ENCODE measurements around the gene CCDC14. TPM values are rescaled to one million over a fixed set of nuclear protein-coding genes. Genes with fewer than 3 reads are reported as not detected.
"Not testable (repeated sequence)": the region's sequence is repeated elsewhere in the genome, so short reads cannot be mapped to it uniquely, and the experiment has no call there.

CCDC14 gene
- total RNA-seq, 1 donor from 2014 or later, result 41.4 TPM

- no peak for TF ChIP-seq CTCF (conservative IDR thresholded peaks at IDR 0.05; ENCODE audit: low read depth, low read length)
- peak; percentile 16 for DNase-seq (ENCODE audit: low read depth)
- H3K4me3 ChIP-seq (ENCODE audit: low read depth, low read length), result no peak overlapping the region
These were observed 41.7 kb downstream of the CCDC14 start for GRCh38 chr3:123919353-123919752.

- no peak for DNase-seq (ENCODE audit: low read depth)
- no peak overlapping the region for H3K4me3 ChIP-seq (ENCODE audit: low read depth, low read length)
- TF ChIP-seq CTCF (conservative IDR thresholded peaks at IDR 0.05; ENCODE audit: low read depth, low read length), result no peak
These were observed 46.2 kb downstream of the CCDC14 start for GRCh38 chr3:123914829-123915228.

GRCh38 chr3:123909785-123910184 lies 51.2 kb downstream of the CCDC14 start:
- DNase-seq (ENCODE audit: low read depth), result no peak
- H3K4me3 ChIP-seq (ENCODE audit: low read depth, low read length), result no peak overlapping the region
- no peak for TF ChIP-seq CTCF (conservative IDR thresholded peaks at IDR 0.05; ENCODE audit: low read depth, low read length)

GRCh38 chr3:123907720-123908119 lies 53.3 kb downstream of the CCDC14 start:
- H3K4me3 ChIP-seq (ENCODE audit: low read depth, low read length), result no peak overlapping the region
- DNase-seq (ENCODE audit: low read depth), result no peak
- TF ChIP-seq CTCF (conservative IDR thresholded peaks at IDR 0.05; ENCODE audit: low read depth, low read length), result peak; percentile 32

- TF ChIP-seq CTCF (conservative IDR thresholded peaks at IDR 0.05; ENCODE audit: low read depth, low read length), result no peak
- H3K4me3 ChIP-seq (ENCODE audit: low read depth, low read length), result no peak overlapping the region
- DNase-seq (ENCODE audit: low read depth), result no peak
These were observed 61.6 kb downstream of the CCDC14 start for GRCh38 chr3:123899300-123899865.

- no peak for DNase-seq (ENCODE audit: low read depth)
- H3K4me3 ChIP-seq (ENCODE audit: low read depth, low read length), result no peak overlapping the region
- no peak for TF ChIP-seq CTCF (conservative IDR thresholded peaks at IDR 0.05; ENCODE audit: low read depth, low read length)
These were observed 68.0 kb downstream of the CCDC14 start for GRCh38 chr3:123893012-123893411.

GRCh38 chr3:123892195-123892594 lies 68.8 kb downstream of the CCDC14 start:
- DNase-seq (ENCODE audit: low read depth), result no peak
- no peak overlapping the region for H3K4me3 ChIP-seq (ENCODE audit: low read depth, low read length)
- TF ChIP-seq CTCF (conservative IDR thresholded peaks at IDR 0.05; ENCODE audit: low read depth, low read length), result no peak

- DNase-seq (ENCODE audit: low read depth); H3K4me3 ChIP-seq (ENCODE audit: low read depth, low read length): not testable (repeated sequence)
These were observed 70.0 kb downstream of the CCDC14 start for GRCh38 chr3:123890991-123891390.

- H3K4me3 ChIP-seq (ENCODE audit: low read depth, low read length); DNase-seq (ENCODE audit: low read depth): not testable (repeated sequence)
These were observed 70.9 kb downstream of the CCDC14 start for GRCh38 chr3:123890162-123890561.
